Fibroblast of skin of right biceps (primary cell): ENCODE results near the gene ENPP7.

Source experiments
- DNase-seq: peaks from one replicate; pipeline ENCODE4 v3.0.0-alpha.2; 2013

ENPP7 gene, protein sequence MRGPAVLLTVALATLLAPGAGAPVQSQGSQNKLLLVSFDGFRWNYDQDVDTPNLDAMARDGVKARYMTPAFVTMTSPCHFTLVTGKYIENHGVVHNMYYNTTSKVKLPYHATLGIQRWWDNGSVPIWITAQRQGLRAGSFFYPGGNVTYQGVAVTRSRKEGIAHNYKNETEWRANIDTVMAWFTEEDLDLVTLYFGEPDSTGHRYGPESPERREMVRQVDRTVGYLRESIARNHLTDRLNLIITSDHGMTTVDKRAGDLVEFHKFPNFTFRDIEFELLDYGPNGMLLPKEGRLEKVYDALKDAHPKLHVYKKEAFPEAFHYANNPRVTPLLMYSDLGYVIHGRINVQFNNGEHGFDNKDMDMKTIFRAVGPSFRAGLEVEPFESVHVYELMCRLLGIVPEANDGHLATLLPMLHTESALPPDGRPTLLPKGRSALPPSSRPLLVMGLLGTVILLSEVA

DNA sequence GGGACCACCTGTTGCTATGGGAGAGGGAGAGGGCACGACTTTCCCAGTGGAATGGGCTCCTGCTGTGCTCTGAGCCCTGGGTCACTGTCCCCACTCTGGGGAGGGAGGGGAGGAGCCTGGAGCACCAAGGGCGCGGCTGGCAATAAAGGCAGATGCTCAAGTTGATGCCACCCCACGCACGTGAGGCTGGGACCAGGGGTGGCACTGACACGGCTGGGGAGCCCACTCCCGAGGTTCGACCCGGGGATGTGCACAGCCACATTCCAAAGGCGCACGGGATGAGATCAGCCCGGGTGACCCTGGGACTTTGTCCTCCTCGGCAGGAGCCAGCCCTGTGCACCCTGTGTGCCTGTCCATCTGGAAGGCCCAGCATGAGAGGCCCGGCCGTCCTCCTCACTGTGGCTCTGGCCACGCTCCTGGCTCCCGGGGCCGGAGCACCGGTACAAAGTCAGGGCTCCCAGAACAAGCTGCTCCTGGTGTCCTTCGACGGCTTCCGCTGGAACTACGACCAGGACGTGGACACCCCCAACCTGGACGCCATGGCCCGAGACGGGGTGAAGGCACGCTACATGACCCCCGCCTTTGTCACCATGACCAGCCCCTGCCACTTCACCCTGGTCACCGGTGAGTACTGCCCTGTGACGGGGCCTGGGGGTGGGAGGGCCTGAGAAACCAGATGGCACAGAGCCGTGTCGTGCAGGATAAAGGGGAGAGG, at the start of gene ENPP7:
Gene ENPP7 (plus strand): TSS at position 175 of the 715 bp plus-strand sequence. CDS start 197 bp downstream, at position 372.
- no peak for DNase-seq

DNA sequence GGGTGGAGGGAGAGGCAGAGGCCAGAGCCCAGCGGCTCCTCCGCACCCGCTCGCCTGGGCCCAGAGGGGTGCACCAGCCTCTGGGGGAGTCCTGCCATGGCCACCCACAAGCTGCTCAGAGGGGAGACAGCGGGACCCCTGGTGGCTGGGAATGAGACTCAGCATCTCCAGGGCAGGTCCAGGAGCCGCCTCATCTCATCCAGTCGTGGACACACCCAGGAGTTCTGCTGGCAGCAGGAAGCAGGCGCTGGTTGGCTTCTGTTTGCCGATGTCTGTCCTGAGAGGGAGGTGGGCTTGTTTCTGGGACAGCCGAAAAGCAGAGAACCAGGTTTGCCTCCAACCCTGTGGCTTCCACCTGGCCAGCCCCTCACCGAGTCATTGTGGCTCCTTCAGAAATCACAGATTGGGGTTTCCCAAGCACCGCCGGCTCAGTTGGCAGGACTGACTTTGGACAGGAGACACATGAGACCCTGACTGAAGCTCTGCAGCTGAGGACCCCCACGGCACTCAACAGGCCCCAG, 49.6 kb upstream of the ENPP7 start:
- DNase-seq = no peak

DNA sequence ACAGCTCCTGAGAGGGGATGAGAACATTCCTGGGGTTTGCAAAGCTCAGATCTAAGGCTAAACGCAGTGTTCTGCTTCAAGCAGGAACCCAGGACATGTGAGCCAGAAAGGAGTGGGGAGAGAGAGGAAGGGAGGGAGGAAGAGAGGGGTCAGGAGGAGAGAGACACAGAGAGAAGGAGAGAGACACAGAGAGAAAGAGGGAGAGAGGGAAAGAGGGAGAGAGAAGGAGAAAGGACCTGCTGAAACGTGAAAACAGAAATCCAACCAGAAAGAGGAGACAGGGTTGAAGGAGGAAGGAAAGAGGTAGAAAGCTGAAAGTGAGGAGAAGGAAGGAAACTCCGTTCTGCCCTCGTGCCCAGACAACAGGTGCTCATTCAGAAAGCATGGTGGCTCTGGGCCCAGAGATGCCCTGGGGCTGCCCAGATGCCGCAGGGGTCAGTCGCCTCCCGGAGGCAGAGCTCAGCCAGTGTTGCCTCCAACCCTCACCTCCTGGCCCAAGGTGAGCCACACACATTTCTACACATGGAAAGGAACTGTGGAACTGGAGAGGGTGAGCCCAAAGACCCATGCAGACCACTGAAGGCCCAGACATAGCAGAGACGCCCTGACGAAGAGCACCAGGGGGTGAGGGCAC, 49.0 kb upstream of the ENPP7 start:
- no peak for DNase-seq

DNA sequence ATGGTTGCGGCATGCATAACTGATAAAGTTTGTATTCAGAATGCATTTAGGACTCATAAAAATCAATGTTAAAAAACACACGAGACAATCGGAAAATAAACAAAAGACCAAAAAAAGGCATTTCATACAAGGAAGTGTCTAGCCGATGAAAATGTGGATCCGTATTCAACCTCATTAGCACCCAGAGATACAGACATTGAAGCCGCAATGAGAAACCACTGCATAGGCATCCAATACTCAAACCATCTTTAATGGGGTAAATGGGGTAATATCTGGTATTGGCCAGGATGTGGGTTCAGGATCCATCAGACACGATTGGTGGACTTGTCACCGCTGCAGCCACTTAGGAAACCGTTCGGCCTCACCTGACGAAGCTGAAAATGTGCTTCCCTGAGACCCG, 47.4 kb upstream of the ENPP7 start:
- no peak for DNase-seq

- DNase-seq = no peak
Observed at GRCh38 chr17:79684132-79684985, 46.4 kb upstream of the ENPP7 start.

- DNase-seq = no peak
Observed at GRCh38 chr17:79685121-79685520, 45.6 kb upstream of the ENPP7 start.

DNA sequence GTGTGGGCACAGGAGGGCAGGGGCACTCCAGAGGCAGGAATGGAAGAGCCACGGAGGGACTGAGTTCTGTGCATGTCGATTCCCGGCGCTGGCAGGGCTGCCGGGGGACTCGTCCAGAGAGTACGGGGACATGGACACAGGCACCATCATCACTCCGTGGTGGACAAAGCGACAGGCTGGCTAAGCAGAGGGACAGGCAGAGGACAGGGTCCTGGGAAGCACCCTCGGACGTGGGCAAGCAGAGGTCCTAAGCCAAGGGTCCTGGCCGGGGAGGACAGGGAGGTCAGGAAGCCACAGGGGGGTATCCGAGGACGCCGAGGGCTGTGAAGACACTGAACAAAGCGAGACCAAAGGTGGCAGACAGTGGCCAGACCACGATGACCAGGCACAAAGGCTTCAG, 44.3 kb upstream of the ENPP7 start:
- no peak for DNase-seq

DNA sequence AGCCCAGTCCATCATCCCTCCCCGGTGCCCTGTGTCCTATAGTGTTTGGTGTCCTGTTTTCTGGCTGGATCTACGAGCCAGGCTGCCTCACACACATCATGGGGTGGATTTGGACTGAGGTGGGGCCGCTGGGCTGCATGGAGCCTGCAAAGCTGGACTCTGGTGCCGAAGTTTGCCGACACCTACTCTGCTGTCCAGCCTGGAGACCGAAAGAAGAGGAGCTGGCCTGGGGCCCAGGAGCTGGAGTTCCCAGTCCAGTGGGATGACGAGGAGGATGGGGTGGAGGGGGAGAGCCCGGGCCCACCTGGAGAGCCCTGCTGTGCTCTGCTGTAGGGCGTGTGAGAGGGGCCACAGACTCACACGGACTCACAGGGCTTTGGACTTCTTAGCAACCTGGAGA, 40.3 kb upstream of the ENPP7 start:
- DNase-seq = no peak

GRCh38 chr17:79690988-79691836, 39.5 kb upstream of the ENPP7 start:
- no peak for DNase-seq

GRCh38 chr17:79691931-79692330, 38.8 kb upstream of the ENPP7 start:
- no peak for DNase-seq

- DNase-seq = no peak
Observed at GRCh38 chr17:79693419-79693818, 37.3 kb upstream of the ENPP7 start.

GRCh38 chr17:79695293-79695790, 35.4 kb upstream of the ENPP7 start:
- DNase-seq = no peak

- DNase-seq = peak; percentile 51
Observed at GRCh38 chr17:79695797-79696609, 34.7 kb upstream of the ENPP7 start.

DNA sequence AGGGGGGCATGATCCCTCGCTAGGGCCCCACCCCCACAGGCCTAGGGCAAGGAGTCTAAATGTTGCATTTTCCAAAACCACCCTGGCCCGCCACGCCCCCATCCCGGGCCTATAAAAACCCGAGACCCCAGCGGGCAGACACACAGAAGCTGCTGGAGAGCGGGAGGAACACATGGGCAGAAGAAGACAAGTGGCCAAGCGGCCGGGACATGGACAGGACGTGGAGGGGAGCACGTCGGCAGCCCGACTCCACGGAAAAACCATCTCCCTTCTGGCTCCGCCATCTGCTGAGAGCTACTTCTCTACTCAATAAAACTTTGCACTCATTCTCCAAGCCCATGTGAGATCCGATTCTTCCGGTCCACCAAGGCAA, 34.1 kb upstream of the ENPP7 start:
- DNase-seq = no peak

GRCh38 chr17:79698146-79698846, 32.4 kb upstream of the ENPP7 start:
- no peak for DNase-seq

DNA sequence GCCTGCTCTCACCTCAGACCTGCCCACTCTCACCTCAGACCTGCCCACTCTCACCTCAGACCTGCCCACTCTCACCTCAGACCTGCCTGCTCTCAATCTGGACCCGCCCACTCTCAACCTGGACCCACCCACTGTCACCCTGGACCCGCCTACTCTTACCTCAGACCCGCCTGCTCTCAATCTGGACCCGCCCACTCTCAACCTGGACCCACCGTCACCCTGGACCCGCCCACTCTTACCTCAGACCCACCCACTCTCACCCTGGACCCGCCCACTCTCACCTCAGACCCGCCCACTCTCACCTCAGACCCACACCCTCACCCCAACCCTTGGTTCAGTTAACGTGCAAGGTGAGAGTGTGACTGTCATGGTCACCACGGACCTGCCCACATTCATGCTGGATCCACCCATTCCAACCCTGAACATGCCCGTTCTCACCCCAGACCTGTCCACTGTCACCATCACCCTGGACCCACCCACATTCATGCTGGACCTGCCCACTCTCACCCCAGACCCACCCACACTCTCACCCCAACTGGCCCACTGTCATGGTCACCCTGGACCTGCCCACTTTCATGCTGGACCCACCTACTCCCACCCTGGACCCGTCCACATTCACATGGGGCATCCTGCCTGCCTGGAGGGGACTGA, 31.2 kb upstream of the ENPP7 start:
- DNase-seq = no peak

GRCh38 chr17:79700592-79700991, 30.2 kb upstream of the ENPP7 start:
- DNase-seq = no peak

- DNase-seq = no peak
Observed at GRCh38 chr17:79702034-79702433, 28.7 kb upstream of the ENPP7 start.

GRCh38 chr17:79702550-79703236, 28.1 kb upstream of the ENPP7 start:
- no peak for DNase-seq
